K562 (cell line): ENCODE measurements around the gene RNF19B. TPM values are rescaled to one million over a fixed set of nuclear protein-coding genes. Genes with fewer than 3 reads are reported as not detected.
A peak's percentile ranks its signal among the peaks of the same experiment; 100 is the strongest.

Source experiments
- FOXK2 ChIP-seq, 2 experiments: fragments of 450-650 bp; IDR thresholded peaks in 1 of 2; conservative IDR thresholded peaks in 1 of 2; 2 replicates each; pipeline ENCODE4 v1.6.1; 2016; ENCODE audit warnings: low read depth in 2 of 2, mild to moderate bottlenecking in 1 of 2
- MEIS2 ChIP-seq: fragments of 450-650 bp; IDR thresholded peaks from 2 replicates; pipeline ENCODE4 v1.6.1; 2014; ENCODE audit warnings: mild to moderate bottlenecking; ENCODE audit not compliant: partially characterized antibody
- ZNF778 ChIP-seq: fragments of 450-650 bp; formaldehyde crosslinking; IDR thresholded peaks from 2 replicates; pipeline ENCODE4 v1.4.0; 2020; ENCODE audit warnings: mild to moderate bottlenecking, moderate library complexity
- polyA plus RNA-seq, 8 experiments: library from polyadenylated mRNA; depleted of rRNA in 4 of 8; stranded (reverse) in 5 of 8; unstranded in 3 of 8; fragments of >200 nt; fragmentation: Nextera tagmentation in 2 of 8; fragmentation: Illumina TruSeq in 1 of 8; extraction: Ambion mirVana in 2 of 8; extraction: Trizol in 1 of 8; gene quantifications; 2 replicates each; pipeline versions ENCODE4 v1.2.1 to v1.2.3, GENCODE V29; 2011 to 2014; ENCODE audit warnings: inconsistent platforms in 1 of 8, missing spikeins in 1 of 8
- total RNA-seq, 7 experiments: library from RNA; depleted of rRNA in 6 of 7; stranded (reverse); fragments of >200 nt in 6 of 7; fragmentation: Illumina TruSeq in 2 of 7; extraction: Trizol in 2 of 7; gene quantifications; 2 replicates each; pipeline versions ENCODE4 v1.2.1 to v1.2.3, GENCODE V29; 2011 to 2021; ENCODE audit warnings: low replicate concordance in 1 of 7
- TF ChIP-seq, protein P1 (sequence below): fragments of 250-450 bp; sonication (Bioruptor Pico); IDR thresholded peaks from 2 replicates; pipeline ENCODE4 v1.8.0; 2022; ENCODE audit warnings: inconsistent platforms, mild to moderate bottlenecking, moderate library complexity, borderline replicate concordance
- TF ChIP-seq, protein P2 (sequence below): sonication (generic); formaldehyde crosslinking; IDR thresholded peaks from 2 replicates; pipeline ENCODE4 v1.8.0; 2023; ENCODE audit warnings: missing genetic modification reagents, mild to moderate bottlenecking, borderline replicate concordance

The RNF19B gene
- total and polyA plus RNA-seq, 9 of the 15 experiments (the other 6 are each of a cell fraction or from before 2014, with no cell fraction given): 2.6 to 14.9 (median 10.1) TPM

DNA sequence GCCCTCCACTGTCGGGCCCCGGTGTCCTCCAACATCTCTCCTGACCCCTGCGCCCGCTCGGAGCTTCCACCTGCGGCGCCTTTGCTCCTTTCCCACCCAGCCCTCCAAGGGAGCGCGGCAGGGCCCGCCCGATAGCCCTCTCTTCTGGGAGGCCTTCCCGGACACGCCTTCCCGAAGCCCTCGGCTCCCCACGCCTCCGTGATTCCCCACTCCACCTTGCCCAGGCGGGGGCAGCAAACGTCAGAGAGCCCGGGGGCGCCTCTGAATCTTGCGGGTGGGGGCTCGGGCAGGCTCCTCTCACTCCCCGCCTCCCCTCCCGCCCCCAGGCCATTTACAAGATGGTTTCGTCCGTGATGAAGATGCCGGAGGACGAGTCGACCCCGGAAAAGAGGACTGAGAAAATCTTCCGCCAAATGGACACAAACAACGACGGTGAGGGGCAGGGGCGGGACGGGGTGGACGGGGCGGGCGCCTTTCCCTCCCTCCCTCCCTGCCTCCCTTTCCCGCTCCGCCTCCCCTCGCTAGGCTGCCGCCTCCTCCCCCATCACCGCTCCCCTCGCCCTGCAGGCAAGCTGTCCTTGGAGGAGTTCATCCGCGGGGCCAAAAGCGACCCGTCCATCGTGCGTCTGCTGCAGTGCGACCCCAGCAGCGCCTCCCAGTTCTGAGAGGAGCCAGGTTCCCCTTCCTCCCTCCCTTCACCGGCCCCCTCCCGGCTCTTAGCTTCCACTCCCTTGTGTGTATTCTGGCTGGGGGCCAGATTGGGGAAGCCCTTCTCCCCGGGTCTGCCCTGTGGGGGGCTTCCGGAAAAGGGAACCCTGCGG is 71.2 kb downstream of the RNF19B start (continued):
- TF ChIP-seq MEIS2 (no peak), ZNF778 (CRISPR knock-in tag) (no peak), FOXK2 (conservative IDR thresholded peaks at IDR 0.05 in 1 of 2, IDR thresholded peaks at IDR 0.05 in 1 of 2; ENCODE audit: low read depth in 2 of 2) (0 out of 4 replicates have a peak, but pooled peaks of 1 of the 2 experiments have one; percentile 24)
- TF ChIP-seq, protein P1, sequence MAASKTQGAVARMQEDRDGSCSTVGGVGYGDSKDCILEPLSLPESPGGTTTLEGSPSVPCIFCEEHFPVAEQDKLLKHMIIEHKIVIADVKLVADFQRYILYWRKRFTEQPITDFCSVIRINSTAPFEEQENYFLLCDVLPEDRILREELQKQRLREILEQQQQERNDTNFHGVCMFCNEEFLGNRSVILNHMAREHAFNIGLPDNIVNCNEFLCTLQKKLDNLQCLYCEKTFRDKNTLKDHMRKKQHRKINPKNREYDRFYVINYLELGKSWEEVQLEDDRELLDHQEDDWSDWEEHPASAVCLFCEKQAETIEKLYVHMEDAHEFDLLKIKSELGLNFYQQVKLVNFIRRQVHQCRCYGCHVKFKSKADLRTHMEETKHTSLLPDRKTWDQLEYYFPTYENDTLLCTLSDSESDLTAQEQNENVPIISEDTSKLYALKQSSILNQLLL (CRISPR knock-in tag): no peak
- TF ChIP-seq, protein P2, sequence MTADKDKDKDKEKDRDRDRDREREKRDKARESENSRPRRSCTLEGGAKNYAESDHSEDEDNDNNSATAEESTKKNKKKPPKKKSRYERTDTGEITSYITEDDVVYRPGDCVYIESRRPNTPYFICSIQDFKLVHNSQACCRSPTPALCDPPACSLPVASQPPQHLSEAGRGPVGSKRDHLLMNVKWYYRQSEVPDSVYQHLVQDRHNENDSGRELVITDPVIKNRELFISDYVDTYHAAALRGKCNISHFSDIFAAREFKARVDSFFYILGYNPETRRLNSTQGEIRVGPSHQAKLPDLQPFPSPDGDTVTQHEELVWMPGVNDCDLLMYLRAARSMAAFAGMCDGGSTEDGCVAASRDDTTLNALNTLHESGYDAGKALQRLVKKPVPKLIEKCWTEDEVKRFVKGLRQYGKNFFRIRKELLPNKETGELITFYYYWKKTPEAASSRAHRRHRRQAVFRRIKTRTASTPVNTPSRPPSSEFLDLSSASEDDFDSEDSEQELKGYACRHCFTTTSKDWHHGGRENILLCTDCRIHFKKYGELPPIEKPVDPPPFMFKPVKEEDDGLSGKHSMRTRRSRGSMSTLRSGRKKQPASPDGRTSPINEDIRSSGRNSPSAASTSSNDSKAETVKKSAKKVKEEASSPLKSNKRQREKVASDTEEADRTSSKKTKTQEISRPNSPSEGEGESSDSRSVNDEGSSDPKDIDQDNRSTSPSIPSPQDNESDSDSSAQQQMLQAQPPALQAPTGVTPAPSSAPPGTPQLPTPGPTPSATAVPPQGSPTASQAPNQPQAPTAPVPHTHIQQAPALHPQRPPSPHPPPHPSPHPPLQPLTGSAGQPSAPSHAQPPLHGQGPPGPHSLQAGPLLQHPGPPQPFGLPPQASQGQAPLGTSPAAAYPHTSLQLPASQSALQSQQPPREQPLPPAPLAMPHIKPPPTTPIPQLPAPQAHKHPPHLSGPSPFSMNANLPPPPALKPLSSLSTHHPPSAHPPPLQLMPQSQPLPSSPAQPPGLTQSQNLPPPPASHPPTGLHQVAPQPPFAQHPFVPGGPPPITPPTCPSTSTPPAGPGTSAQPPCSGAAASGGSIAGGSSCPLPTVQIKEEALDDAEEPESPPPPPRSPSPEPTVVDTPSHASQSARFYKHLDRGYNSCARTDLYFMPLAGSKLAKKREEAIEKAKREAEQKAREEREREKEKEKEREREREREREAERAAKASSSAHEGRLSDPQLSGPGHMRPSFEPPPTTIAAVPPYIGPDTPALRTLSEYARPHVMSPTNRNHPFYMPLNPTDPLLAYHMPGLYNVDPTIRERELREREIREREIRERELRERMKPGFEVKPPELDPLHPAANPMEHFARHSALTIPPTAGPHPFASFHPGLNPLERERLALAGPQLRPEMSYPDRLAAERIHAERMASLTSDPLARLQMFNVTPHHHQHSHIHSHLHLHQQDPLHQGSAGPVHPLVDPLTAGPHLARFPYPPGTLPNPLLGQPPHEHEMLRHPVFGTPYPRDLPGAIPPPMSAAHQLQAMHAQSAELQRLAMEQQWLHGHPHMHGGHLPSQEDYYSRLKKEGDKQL (CRISPR knock-in tag): 0 out of 2 replicates have a peak, but pooled peaks have one; percentile 37
